Inflammatory macrophage treated with lipopolysaccharide for 4 hours (primary cell): ENCODE results near the gene CENPC.
"Not testable (repeated sequence)": the region's sequence is repeated elsewhere in the genome, so short reads cannot be mapped to it uniquely, and the experiment has no call there.

Experiments
- DNase-seq: peaks from one replicate; pipeline ENCODE4 v3.0.0-alpha.2; 2020

CENPC gene, protein sequence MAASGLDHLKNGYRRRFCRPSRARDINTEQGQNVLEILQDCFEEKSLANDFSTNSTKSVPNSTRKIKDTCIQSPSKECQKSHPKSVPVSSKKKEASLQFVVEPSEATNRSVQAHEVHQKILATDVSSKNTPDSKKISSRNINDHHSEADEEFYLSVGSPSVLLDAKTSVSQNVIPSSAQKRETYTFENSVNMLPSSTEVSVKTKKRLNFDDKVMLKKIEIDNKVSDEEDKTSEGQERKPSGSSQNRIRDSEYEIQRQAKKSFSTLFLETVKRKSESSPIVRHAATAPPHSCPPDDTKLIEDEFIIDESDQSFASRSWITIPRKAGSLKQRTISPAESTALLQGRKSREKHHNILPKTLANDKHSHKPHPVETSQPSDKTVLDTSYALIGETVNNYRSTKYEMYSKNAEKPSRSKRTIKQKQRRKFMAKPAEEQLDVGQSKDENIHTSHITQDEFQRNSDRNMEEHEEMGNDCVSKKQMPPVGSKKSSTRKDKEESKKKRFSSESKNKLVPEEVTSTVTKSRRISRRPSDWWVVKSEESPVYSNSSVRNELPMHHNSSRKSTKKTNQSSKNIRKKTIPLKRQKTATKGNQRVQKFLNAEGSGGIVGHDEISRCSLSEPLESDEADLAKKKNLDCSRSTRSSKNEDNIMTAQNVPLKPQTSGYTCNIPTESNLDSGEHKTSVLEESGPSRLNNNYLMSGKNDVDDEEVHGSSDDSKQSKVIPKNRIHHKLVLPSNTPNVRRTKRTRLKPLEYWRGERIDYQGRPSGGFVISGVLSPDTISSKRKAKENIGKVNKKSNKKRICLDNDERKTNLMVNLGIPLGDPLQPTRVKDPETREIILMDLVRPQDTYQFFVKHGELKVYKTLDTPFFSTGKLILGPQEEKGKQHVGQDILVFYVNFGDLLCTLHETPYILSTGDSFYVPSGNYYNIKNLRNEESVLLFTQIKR

DNA sequence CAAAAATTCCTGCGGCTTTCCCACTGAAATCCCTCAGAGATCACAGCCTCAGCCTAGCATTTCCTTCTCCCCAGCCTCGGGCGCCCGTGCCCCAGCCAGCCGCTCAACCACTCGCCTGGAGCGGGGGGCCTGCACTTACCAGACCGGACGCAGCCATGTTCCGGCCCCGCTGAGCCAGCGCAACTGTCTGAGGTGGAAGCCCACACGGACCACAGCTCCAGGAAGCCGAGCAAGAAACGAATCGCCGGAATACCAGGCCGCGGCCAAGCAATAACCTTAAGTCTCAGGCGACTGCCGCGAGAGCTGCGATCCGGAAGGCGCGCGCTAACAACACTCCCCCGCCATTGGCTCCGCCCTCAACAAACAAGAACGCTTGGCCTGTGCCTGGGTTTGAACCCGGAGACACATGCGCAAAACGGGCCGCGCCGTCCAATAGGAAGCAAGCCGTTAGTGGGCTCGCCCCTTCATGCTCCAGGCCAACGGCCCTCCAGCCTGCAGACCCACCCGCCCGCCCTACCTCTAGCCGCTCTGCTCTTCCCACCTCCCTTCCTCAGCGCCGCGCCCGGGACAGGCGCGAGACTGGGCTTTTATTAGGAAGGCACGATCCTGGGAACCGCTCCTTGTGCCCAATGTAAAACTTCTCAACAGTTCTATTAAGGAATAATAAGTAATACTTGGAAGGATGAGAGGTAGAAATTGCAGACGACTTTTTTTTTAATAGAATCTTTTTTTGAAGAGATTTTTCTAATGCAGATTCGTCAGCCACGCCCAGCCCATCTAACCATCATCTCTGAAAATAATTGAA, at the start of gene CENPC:
Gene CENPC, minus strand, starts transcription at position 305 of the 805 bp plus-strand sequence. Its CDS starts 148 bp downstream, at position 157.
- DNase-seq = peak; percentile 97

DNA sequence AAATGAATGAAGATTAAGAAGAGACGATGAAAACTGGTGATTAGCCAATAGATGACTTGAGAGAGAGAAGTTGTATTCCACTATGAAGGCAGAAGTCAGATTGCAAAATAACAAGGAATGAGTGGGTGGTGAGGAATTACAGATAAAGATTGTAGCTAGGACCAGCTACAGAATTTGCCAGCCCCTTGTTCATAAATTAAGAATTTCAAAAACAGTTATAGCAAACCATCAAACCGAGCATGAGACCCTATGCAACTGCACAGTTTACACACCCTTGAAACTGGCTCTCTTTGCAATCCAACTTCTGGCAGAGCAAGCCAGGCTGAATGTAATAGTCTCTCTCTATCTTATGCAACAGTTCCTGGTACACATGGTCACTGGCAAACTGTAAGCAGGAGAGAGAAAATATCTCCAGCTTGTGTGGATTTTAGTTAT, 48.5 kb upstream of the CENPC start:
- peak; percentile 77 for DNase-seq

DNA sequence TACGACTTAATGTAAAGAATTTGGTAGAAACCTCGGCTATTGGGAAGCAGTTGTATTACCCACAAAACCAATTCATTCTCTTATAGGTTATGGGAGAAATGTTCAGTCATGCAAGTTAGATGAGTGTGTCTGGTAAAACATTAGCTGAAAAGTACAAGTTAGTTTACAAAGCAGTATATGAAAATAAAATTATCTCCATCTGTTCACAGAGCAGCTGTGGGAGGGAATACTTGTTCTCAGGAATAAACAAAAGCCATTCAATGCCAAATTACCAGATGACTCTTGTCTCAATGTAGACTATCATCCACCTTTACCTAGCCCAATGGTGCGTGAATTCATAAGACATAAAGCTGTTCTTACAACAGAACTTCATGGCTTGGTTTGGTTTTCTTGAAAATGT, 41.9 kb upstream of the CENPC start:
- DNase-seq = no peak

DNA sequence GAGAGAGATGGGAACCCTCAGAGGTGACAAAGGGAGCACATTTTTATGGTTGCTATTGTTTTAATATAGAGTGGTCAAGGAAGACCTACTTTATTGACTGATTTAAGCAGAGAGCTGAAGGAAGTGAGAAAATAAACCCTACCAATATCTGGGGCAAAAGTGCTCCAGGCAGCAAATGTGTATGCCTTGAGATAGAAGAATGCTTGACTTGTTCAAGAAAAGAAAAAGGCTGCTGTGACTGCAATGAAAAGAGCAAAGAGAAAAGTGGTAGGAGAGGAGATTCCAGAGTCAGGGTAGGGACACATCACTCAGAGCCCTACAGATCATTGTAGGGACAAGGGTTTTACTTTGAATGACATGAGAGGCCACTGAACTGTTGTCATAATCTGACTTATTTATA, 39.2 kb upstream of the CENPC start:
- DNase-seq = no peak

DNA sequence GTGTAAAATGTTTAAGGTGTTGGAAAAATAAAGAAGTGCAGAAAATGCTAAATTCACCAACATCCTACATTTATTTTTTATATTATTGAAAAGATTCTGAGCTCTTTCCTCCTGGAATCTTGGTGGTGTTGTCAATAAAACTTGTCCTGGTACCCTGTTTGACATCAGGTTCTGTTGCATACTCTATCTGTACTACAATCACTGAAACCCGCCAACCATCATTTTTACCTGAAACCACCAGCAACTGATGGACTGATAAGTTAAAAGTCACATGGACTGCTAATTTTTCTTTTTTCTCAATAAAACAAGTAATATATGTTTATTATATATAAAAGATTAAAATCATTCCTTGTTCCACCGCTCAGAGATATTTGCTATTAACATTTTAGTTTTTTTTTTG, 36.6 kb upstream of the CENPC start:
- no peak for DNase-seq

DNA sequence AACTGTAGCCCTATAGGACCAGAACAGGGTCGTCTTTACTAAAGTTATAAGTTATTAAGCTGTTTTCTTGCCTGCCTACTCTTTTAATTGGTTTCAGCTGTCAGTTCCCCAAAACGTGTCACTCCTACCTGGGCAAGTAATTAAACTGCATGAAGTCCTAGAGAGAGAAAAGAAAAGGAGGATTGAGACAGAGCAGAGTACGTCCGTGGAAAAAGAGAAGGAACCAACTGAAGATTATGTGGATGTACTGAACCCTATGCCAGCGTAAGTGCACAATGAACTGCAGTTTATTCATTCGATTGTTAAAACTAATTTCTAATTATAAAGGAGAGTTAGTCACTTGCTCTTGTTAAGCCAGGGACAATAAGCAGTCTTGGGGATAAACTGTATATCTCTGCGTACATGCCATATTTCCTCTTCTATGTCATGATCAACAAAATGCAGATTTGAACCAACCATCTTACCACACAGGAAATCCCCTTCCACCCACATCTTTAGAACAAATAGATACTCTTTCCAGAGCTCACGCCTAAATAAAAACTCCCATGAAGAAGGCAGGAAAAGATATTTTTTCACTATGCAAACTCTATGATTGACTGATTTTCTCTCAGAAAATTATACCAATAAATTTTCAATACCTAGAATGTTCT, 36.0 kb upstream of the CENPC start:
- peak; percentile 61 for DNase-seq

DNA sequence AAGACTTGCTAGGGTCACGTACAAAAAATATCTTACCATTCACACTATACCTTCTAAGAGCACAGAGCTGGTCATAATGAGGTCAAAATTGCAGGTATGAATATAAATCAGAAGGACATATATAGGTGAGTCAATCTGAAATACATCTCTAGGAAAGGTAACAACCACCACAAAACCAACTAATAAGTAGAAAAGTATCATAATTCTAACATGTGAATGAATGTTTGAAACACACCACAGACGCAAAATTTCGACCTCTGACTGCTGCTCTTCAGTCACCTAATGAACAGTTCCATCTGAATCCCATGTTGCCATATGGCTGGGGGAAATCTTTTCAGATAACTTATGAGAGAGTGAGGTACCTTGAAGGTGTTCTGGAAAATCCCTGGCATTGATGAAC, 35.3 kb upstream of the CENPC start:
- DNase-seq = no peak

DNA sequence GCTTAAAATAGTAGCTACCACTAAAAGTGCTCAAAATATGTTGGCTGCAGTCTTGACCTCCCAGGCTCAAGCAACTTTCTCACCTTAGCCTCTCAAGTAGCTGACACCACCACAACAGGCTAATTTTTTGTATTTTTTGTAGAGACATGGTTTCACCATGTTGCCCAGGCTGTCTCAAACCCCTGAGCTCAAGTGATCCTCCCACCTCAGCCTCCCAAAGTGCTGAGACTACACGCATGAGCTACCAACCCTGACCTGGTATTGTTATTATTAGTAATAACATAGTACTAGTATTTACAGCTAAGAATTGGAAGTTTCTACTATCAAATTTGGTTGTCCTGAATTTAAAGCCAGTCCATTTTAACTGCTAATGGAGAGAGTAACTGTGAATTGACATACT, 31.2 kb upstream of the CENPC start:
- no peak for DNase-seq

DNA sequence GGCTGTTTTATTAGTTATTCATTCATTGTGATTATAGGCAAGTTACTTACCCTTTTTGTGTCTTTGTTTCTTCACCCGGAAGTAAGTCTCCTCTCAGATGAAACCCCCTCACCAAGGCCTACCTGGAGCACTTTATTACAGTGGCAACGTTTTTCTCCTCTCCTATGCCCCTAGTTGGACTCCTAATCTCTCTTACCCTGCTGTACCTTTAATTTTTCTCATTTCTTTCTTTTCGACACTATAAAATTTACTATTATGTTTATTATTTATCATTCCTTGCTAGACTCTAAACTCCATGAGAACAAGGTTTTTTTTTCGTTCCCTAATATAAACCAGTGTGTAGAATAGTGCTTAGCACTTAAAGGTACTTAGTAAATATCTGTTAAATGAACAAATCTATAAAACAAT, 30.8 kb upstream of the CENPC start:
- no peak for DNase-seq

DNA sequence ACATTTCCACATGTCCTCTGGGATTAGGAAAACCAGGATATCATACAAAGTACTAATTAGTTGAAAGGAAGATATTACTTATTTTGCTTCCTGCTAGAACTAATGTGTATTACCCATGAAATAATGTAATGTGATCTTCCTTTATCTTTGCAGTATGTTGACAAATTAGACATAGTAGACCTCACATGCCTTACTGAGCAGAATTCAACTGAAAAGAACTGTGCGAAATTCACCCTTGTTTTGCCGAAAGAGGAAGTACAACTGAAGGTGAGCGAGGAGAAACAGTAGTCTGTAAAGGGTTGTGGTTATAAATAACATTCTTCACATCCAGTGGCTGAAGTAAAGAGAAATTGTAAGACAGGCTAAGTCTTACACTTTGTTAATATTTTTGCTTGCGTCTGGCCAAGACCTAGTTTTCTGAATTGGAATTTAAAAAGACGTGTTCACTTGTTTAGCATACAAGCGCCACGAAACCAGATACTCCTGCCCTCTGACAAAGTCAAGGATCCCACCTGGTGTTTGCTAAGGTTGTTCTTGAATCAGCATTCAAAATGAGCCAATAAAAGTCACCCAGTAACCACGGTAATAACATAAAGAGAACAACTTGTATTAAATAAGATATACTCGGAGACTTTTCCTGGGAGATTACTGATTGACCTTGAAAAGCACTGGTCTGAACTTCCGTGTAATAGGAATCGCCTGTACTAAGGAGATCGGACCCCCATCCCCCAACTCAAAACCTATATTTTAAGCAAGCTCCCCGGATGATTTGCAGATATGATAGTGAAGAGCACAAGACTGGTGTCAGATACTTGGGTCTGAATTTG, 30.1 kb upstream of the CENPC start:
- DNase-seq = no peak

DNA sequence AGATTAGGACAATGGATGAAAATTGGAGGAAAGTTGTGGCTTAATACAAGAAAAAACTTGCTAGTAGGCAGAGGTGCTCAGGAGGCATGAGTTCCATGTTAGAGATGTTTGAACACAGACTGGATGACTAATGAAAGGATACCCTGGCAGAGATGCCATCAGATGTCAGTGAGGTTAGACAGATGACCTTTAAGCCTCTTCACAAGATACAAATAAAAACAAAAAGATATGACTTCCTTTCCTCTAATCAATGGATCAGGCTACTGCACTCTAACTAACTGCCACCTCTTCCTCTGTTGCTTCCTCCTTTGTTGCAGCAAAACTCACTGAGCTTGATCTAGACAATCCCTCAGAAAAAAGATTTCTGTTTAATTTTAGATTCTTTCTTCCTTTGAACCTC, 27.9 kb upstream of the CENPC start:
- no peak for DNase-seq

DNA sequence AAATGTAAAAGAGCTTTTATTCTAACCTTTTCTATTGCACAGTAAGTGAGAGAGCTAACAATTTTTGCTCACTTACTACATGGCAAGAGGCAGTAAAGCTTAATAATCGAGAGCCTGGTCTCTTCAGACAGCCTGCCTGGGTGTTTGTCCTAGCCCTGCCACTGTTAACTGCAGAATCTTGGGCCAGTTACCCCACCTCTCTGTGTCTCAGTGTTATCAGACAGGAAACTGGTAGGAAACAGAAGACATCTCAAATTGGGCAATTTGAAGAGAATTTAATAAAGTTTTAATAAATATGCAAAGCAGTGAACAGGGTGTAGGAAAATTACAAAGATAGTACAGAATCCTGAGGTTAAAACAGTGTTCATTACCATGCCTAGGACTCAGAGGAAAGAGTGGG, 26.7 kb upstream of the CENPC start:
- no peak for DNase-seq

DNA sequence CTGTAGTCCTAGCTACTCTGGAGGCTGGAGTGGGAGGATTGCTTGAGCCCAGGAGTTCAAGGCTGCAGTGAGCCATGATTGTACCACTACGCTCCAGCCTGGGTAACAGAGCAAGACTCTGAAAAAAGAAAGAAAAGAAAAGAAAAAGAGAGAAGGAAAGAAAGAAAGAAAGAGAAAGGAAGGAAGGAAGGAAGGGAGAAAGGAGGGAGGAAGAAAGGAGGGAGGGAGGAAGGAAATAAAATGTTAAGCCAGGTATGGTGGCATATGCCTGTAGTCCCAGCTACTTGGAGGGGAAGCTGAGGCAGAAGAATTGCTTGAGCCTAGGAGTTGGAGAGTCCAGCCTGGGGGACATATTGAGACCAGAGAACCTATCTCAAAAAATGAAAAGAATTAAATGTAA, 25.2 kb upstream of the CENPC start:
- DNase-seq = no peak

DNA sequence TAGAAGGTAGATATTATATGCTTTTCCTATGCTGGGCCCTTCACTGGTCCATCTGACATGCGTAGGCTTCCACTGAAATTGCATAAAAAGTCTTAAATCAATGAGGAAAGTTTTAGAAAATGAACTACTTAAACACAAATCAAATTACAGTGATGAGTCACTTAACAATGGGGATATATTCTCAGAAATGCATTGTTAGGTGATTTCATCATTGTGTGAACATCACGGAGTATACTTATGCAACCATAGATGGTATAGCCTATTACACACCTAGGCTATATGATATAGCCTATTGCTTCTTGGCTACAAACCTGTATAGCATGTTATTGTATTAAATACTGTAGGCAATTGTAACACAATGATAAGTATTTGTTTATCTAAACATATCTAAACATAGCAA, 23.5 kb upstream of the CENPC start:
- peak; percentile 40 for DNase-seq

DNA sequence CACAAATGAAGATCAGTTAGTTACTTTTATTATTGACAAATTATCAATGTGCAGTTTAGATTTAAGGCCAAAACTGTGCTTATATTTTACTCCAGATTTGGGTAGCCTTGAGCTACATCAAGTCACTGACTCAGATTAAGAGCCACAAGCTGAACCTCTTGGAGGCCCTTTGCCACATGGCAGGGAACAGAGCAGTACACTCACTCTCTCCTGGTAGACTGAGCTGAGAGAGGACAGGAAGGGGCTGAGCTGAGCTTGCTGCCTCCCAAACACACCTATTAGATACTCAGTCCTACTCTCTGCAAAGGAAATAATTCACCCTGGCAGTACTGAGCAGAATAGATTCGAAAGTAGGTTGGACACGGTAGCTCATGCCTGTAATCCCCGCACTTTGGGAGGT, 21.0 kb upstream of the CENPC start:
- no peak for DNase-seq

DNA sequence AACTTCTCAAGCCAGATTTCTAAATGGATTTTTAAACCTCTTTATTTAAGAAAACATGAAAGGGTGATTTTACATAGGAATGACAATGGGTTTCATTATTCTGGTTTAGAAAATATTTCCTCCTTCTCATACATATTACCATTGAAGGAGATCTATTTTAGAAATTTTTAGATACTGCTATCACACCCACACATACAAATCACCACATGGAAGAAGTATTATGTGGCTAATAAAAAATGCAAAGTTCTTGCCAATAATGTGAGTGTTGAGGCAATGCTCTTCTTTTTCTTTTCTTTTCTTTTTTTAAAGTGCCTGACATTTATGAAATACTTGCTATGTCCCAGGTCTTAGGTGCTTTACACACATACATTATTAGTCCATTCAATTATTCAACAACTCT, 20.0 kb upstream of the CENPC start:
- DNase-seq = no peak

DNA sequence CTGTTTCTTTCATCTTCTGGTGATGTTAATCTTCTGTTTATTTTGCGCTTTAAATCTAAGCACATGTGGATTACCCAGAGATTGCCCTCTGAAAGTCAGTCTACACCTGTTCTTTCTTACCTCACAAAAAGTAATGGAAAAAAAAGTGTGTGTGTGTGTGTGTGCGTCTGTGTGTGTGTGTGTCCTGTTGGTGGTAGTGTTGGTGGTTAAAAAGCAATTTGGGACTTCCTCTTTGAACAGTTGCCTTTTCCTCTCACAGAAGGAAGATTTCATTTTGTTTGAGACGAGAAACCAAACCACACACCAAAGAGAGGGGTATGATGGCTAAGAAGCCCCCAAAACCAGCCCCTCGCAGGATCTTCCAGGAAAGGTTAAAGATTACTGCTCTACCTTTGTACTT, 13.2 kb upstream of the CENPC start, which contains the start of gene STAP1:
Gene STAP1, plus strand, starts transcription at position 235 of the 400 bp plus-strand sequence. Its CDS starts 83 bp downstream, at position 318.
- peak; percentile 65 for DNase-seq

DNA sequence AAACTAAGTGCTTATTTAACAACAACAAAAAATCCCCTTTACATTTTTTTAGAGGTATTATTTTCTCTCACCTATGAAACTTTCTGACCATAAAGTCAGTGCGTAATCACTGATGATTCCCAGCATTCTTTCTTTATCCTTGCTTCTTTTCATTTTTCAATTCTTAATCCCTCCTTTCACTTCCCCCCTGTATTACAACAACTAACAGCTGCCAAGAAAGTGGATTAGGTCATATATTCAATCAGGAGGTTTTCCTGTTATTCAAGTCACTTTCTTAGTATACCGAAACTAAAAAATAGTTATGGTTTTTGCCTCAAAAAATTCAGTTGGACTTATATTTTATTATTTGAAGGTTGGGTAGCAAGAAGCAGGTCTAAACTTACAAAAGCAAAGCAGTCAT, 11.1 kb upstream of the CENPC start:
- DNase-seq = peak; percentile 83

DNA sequence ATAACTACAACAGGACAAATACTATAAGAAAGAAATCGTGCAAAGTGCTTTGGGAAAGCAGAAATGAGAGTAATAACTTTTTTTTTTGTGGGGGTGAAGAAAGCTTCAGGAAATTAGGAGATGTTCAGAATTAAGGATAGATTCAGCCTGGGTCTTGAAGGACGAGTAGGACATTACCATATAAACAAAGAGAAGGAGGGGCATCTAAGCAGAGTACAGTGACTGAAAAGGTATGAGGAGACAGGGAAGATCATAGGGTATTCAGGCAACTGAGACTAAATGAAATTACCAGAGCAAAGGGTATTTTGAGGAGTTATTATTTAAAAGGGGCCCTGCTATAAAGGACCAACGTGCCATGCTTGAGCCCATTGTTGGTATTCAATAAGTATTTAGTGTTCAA, 10.1 kb upstream of the CENPC start:
- DNase-seq = no peak

DNA sequence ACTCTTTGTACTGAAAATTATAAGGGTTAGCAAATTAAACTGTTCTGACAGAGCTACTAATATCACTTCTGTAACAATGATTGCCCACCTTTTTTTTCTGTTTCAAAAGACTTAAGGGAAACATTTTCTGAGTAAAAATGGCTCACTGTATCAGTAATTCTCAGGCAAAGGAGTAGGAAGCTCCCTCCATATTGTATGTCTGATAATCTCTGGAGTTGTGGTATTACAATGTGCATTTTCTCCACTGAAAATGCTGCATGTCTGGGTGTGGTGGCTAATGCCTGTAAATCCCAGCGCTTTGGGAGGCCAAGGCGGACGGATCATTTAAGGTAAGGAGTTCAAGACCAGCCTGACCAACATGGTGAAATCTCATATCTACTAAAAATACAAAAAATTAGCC, 8.8 kb upstream of the CENPC start:
- no peak for DNase-seq

DNA sequence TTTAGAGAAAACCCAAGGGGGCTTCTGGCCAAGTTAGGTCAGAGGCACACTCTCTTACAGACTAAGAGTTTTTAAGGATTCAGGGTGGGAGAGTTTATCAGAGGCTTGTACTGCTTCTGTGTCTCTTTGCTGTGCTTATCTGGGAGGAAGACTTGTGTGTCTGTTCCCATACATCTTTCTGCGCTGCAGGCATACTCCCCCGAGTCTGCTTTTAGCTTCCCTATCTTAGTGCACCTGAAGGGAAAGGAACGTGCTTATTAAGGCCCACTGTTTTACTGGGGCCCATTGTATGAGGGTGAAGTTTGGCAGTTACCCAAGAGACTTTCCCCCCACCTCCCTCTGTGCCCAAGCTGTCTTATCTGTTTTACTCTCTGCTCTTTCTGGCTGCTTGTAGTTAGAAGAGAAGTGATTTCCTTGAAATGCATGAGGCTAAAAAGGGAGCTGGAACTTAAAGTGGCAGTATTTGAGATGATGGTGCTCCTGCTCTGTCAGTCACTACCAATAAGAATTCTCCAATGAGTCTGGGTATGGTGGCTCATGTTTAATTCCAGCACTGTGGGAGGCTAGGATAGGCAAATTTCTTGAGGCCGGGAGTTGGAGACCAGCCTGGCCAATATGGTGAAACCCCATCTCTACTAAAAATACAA, 7.0 kb upstream of the CENPC start:
- DNase-seq = not testable (repeated sequence)
